ENCODE measurements around the gene RAB38. TPM values are rescaled to one million over a fixed set of nuclear protein-coding genes. Genes with fewer than 3 reads are reported as not detected.

Gene RAB38
- total RNA-seq, 1 experiment from 2014 or later: 18.7 TPM

DNA sequence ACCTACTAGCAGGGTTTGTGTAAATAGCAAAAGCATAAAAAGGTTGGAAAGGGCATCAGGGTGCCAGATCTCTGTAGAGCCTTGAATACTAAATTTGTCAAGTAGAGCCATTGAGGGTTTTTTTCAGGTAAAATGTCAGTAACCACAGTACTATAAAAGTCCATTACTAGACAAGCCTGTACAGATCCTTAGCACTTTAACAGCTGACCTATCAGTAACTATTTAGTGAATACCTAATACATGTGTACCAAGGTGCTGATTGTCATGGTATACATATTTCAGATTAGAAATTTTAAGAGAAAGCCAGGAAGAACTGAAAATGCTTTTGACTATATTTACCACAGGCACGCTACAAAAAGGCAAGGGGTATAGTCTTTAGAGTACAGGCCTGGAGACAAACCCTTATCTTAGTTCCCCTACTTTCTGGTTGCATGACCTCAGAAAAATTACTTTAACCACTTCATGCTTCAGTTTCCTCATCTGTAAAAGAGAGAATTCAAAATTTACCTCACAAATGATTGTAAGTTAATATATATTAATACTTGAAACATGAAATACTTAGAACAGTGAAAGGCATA lies 57.9 kb downstream of the RAB38 start:
- no peak overlapping the region for H3K27ac ChIP-seq (ENCODE audit: insufficient read length, low read depth, low read length)
- H3K36me3 Mint-ChIP-seq (ENCODE audit: insufficient read depth in 1 of 3, low read depth in 3 of 3): peaks cover 0 to 4% (median 0%) of the 10 kb centered on the region in 3 experiments; a peak in 1 of 7 replicates
- no peaks in the 10 kb centered on the region for H4K20me1 ChIP-seq (ENCODE audit: control insufficient read depth, insufficient read depth, insufficient read length)
- H3K27ac Mint-ChIP-seq: no peak overlapping the region
- no peaks in the 10 kb centered on the region for H3K23me2 ChIP-seq (ENCODE audit: insufficient read length, low read depth, low read length, poor library complexity, severe bottlenecking)
- H2BK12ac ChIP-seq (ENCODE audit: insufficient read length, low read depth, low read length): no peak overlapping the region
- no peak overlapping the region for H2BK20ac ChIP-seq (ENCODE audit: low read depth, low read length, poor library complexity, severe bottlenecking)
- H3K4me1 Mint-ChIP-seq: peaks cover 8 to 10% of the 10 kb centered on the region in 2 experiments
- H3T11ph ChIP-seq (ENCODE audit: low read length): no peak overlapping the region
- H3K18ac ChIP-seq (ENCODE audit: insufficient read length, low read depth, low read length): no peak overlapping the region
- no peak overlapping the region for H2AK5ac ChIP-seq (ENCODE audit: insufficient read length, low read length)
- H2BK120ac ChIP-seq (ENCODE audit: low read depth, low read length, poor library complexity, severe bottlenecking): no peak overlapping the region
- no CpG with 5 or more reads among the region's 1 CpG for WGBS (ENCODE audit: extremely low coverage, insufficient read length, low lambda C conversion rate)
- H3K56ac ChIP-seq (ENCODE audit: insufficient read length, low read depth, low read length): no peak overlapping the region
- no peak for TF ChIP-seq CTCF (conservative IDR thresholded peaks at IDR 0.05)
- H2AFZ ChIP-seq (ENCODE audit: low read length): no peak overlapping the region
- H3K27me3 Mint-ChIP-seq (ENCODE audit: low read depth): no peaks in the 10 kb centered on the region
- H3K4me3 Mint-ChIP-seq: no peak overlapping the region
- H3K4me2 ChIP-seq (ENCODE audit: insufficient read depth, insufficient read length, low read length): no peak overlapping the region
- H4K91ac ChIP-seq (ENCODE audit: insufficient read length, low read depth, low read length): no peak overlapping the region
- H3K9me3 Mint-ChIP-seq: no peaks in the 10 kb centered on the region
- H4K8ac ChIP-seq (replicated peaks; ENCODE audit: insufficient read length, low read depth, low read length): no peak overlapping the region
- H3K9me3 ChIP-seq (ENCODE audit: control insufficient read depth, low read depth, low read length): no peaks in the 10 kb centered on the region
- H2BK5ac ChIP-seq (ENCODE audit: insufficient read length, low read length): no peak overlapping the region
- H3K4ac ChIP-seq (ENCODE audit: low read depth, low read length): no peak overlapping the region
- no peak overlapping the region for H3K9ac ChIP-seq (ENCODE audit: extremely low read depth, insufficient read length, low read length)
- no peak overlapping the region for H3K23ac ChIP-seq (ENCODE audit: insufficient read length, low read depth, low read length)
- H2BK15ac ChIP-seq (ENCODE audit: low read depth, low read length): no peak overlapping the region
- H3K27me3 ChIP-seq (ENCODE audit: insufficient read depth, low read length): no peaks in the 10 kb centered on the region
- no peak for DNase-seq
- H3K79me2 ChIP-seq (ENCODE audit: insufficient read depth, low read length): no peaks in the 10 kb centered on the region
- no peaks in the 10 kb centered on the region; the same call in 1 of the 2 replicates for H3K4me1 ChIP-seq (ENCODE audit: insufficient read depth, low read length)
- no peak overlapping the region for H3K14ac ChIP-seq (ENCODE audit: insufficient read depth, low read length)
- H3K79me1 ChIP-seq (ENCODE audit: insufficient read depth, low read depth, low read length, poor library complexity, severe bottlenecking): no peaks in the 10 kb centered on the region
- H4K5ac ChIP-seq (ENCODE audit: insufficient read length, low read depth, low read length): no peak overlapping the region

Data from H9 (cell line).